Mammary epithelial cell (primary cell): ENCODE measurements around the gene PAK4.

Experiments used
- EZH2 ChIP-seq: IDR thresholded peaks from 2 replicates; pipeline ENCODE4 v1.6.1; 2012; ENCODE audit warnings: low read length, inconsistent platforms, borderline replicate concordance
- TF ChIP-seq, protein P1 (sequence below), 2 donors: IDR thresholded peaks in 1 of 2; conservative IDR thresholded peaks in 1 of 2; 2 replicates each; pipeline ENCODE4 v1.5.1; 2011 to 2012; ENCODE audit warnings: inconsistent platforms in 2 of 2, low read length in 2 of 2, mild to moderate bottlenecking in 2 of 2, control low read depth in 1 of 2, low read depth in 1 of 2; ENCODE audit not compliant: insufficient read depth in 1 of 2; ENCODE audit errors: extremely low read depth in 1 of 2

DNA sequence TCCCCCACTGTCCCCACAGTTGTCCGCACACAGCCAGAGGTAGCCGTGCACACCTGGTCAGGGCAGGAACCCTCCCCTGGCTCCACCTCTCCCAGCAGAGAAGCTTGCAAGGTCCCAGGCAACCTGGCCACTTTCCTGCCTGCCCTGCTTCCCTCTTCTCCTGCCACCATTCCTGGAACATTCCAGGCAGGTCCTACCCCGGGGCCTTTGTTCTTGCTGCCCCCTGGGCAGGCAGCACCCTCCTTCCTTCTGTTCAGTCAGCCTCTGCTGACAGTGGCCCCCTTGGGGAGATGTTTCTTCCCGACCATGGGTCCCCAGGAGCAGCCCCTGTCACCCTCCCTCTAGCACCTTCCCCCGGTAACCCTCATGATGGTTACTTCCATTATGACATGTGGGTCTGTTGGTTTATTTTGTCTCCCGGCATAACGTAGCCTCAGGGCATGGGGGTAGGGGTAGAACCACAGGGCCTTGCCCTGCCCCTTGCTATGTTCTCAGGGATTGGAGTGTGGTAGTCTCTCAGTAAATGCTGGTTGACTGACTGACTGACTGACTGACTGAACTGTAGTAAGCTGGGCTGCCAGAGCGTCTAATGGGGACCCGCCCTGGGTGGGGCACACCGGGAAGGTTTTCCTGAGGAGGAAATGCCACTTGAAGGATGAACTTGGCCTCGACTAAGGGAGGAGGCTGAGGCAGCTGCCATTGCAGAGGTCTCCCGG, 10.8 kb downstream of the PAK4 start:
- TF ChIP-seq, protein P1, sequence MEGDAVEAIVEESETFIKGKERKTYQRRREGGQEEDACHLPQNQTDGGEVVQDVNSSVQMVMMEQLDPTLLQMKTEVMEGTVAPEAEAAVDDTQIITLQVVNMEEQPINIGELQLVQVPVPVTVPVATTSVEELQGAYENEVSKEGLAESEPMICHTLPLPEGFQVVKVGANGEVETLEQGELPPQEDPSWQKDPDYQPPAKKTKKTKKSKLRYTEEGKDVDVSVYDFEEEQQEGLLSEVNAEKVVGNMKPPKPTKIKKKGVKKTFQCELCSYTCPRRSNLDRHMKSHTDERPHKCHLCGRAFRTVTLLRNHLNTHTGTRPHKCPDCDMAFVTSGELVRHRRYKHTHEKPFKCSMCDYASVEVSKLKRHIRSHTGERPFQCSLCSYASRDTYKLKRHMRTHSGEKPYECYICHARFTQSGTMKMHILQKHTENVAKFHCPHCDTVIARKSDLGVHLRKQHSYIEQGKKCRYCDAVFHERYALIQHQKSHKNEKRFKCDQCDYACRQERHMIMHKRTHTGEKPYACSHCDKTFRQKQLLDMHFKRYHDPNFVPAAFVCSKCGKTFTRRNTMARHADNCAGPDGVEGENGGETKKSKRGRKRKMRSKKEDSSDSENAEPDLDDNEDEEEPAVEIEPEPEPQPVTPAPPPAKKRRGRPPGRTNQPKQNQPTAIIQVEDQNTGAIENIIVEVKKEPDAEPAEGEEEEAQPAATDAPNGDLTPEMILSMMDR (conservative IDR thresholded peaks at IDR 0.05 in 1 of 2, IDR thresholded peaks at IDR 0.05 in 1 of 2; ENCODE audit: extremely low read depth in 1 of 2, insufficient read depth in 1 of 2, low read depth in 1 of 2, low read length in 2 of 2) = no peak
- no peak for TF ChIP-seq EZH2
